Measurements from ENCODE around the gene ACSS2.

ACSS2 gene

DNA sequence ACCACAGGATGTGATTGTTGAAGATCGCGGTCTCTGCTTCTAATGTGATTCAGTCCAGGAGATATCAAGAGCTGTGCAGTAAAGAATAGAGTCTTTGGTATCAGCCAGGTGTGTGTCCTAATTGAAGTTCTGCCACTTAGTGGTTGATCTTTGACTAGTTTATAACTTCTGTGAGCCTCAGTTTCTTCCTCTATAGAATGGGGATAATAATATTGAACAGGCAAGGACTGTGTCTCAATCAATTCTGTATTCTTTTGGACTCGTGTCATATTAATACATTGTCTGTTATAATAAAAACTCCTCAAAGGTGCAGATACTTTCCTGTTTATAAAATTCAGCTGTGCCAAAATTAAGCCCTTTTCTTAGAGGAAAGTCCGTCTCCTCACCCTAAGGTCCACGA, 27.8 kb upstream of the ACSS2 start:
- TF ChIP-seq, protein P1, sequence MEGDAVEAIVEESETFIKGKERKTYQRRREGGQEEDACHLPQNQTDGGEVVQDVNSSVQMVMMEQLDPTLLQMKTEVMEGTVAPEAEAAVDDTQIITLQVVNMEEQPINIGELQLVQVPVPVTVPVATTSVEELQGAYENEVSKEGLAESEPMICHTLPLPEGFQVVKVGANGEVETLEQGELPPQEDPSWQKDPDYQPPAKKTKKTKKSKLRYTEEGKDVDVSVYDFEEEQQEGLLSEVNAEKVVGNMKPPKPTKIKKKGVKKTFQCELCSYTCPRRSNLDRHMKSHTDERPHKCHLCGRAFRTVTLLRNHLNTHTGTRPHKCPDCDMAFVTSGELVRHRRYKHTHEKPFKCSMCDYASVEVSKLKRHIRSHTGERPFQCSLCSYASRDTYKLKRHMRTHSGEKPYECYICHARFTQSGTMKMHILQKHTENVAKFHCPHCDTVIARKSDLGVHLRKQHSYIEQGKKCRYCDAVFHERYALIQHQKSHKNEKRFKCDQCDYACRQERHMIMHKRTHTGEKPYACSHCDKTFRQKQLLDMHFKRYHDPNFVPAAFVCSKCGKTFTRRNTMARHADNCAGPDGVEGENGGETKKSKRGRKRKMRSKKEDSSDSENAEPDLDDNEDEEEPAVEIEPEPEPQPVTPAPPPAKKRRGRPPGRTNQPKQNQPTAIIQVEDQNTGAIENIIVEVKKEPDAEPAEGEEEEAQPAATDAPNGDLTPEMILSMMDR (IDR thresholded peaks at IDR 0.05; ENCODE audit: unreplicated experiment in 3 of 3), result no peak
- Mint-ChIP-seq H3K9me3 (no peaks in the 10 kb centered on the region), H3K27ac (no peak overlapping the region), H3K36me3 (ENCODE audit: low read depth) (peaks cover 28% of the 10 kb centered on the region), H3K27me3 (ENCODE audit: low read depth) (peaks cover 3% of the 10 kb centered on the region), H3K4me3 (no peak overlapping the region), H3K4me1 (no peaks in the 10 kb centered on the region)

DNA sequence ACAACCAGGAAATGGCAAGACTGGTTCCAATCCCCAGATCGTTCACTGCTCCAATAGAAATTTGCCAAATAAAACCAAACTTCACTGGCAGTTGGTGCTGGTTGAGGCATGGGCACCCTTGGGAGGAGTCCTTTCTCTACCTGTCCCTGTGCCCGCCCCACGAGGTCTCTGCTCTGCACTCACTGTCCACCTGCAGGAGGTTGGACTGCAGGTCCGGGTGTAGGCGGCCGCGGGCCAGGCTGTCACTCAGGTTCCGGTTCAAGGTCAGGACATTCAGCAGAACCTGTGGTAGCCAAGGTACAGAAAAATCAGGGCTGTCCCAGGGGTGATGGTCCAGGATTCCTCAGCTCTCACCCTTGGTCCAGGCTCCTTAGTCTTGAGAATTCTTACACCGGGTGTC, 26.6 kb upstream of the ACSS2 start:
- no peaks in the 10 kb centered on the region for H3K4me1 Mint-ChIP-seq
- H3K9me3 Mint-ChIP-seq, result no peaks in the 10 kb centered on the region
- TF ChIP-seq, protein P1 (IDR thresholded peaks at IDR 0.05; ENCODE audit: unreplicated experiment in 3 of 3), result no peak
- no peak overlapping the region for H3K27ac Mint-ChIP-seq
- peaks cover 32% of the 10 kb centered on the region for H3K36me3 Mint-ChIP-seq (ENCODE audit: low read depth)
- peaks cover 3% of the 10 kb centered on the region for H3K27me3 Mint-ChIP-seq (ENCODE audit: low read depth)
- H3K4me3 Mint-ChIP-seq, result no peak overlapping the region

DNA sequence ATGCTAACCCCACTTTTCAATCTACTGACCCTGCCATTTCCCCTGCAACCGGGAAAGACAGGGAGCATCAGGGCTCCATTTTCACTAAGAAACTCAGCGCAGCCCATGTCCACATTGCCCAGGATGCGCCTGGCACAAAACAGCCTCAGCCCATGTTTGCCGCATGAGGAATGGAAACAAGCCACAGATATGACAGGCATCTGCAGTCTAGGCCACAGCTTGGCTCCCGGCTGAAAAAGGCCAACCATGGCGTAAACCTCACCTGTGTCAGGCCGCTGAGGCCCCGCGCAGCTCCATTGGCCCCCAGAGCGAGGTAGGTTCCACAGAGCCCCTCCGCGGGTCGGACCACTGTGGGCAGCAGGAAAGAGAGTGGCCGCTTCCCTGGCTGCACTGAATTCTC, 25.4 kb upstream of the ACSS2 start:
- no peak overlapping the region for H3K27ac Mint-ChIP-seq
- peaks cover 39% of the 10 kb centered on the region for H3K36me3 Mint-ChIP-seq (ENCODE audit: low read depth)
- H3K27me3 Mint-ChIP-seq (ENCODE audit: low read depth), result peaks cover 3% of the 10 kb centered on the region
- TF ChIP-seq, protein P1 (IDR thresholded peaks at IDR 0.05; ENCODE audit: unreplicated experiment in 3 of 3), result no peak
- H3K4me3 Mint-ChIP-seq, result no peak overlapping the region
- H3K9me3 Mint-ChIP-seq, result no peaks in the 10 kb centered on the region
- no peaks in the 10 kb centered on the region for H3K4me1 Mint-ChIP-seq

GRCh38 chr20:34852298-34852697, 24.1 kb upstream of the ACSS2 start:
- H3K36me3 Mint-ChIP-seq (ENCODE audit: low read depth), result peaks cover 33% of the 10 kb centered on the region
- no peaks in the 10 kb centered on the region for H3K9me3 Mint-ChIP-seq
- H3K27me3 Mint-ChIP-seq (ENCODE audit: low read depth), result peaks cover 3% of the 10 kb centered on the region
- TF ChIP-seq, protein P1 (IDR thresholded peaks at IDR 0.05; ENCODE audit: unreplicated experiment in 3 of 3), result no peak
- no peak overlapping the region for H3K27ac Mint-ChIP-seq
- H3K4me1 Mint-ChIP-seq, result no peaks in the 10 kb centered on the region
- H3K4me3 Mint-ChIP-seq, result no peak overlapping the region

DNA sequence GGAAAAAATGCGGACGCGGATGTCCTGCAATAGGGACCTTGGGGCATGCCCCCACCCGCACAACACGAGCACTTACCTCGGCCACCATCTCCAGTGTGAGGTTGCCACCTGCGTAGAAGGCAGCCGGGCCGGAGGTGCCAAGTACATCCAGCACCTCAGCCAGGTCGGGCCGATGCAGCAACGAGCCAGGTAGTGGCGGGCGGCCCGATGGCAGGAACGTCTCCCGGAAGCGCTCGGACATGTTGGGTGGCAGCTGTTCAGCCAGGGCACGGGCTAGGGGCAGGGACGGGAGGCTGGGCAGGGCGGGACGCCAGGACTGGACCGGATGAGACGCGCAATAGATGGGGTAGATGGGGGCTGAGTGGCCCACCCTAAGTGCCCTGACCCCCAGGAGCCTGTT, 17.0 kb upstream of the ACSS2 start:
- H3K4me1 Mint-ChIP-seq, result peaks cover 7% of the 10 kb centered on the region
- no peaks in the 10 kb centered on the region for H3K27me3 Mint-ChIP-seq (ENCODE audit: low read depth)
- H3K4me3 Mint-ChIP-seq, result no peak overlapping the region
- TF ChIP-seq, protein P1 (IDR thresholded peaks at IDR 0.05; ENCODE audit: unreplicated experiment in 3 of 3), result no peak
- H3K9me3 Mint-ChIP-seq, result no peaks in the 10 kb centered on the region
- peaks cover 34% of the 10 kb centered on the region for H3K36me3 Mint-ChIP-seq (ENCODE audit: low read depth)
- H3K27ac Mint-ChIP-seq, result no peak overlapping the region

- no peak overlapping the region for H3K4me3 Mint-ChIP-seq
- TF ChIP-seq, protein P1 (IDR thresholded peaks at IDR 0.05; ENCODE audit: unreplicated experiment in 3 of 3), result no peak
- H3K36me3 Mint-ChIP-seq (ENCODE audit: low read depth), result peaks cover 29% of the 10 kb centered on the region
- H3K27ac Mint-ChIP-seq, result no peak overlapping the region
- peaks cover 7% of the 10 kb centered on the region for H3K4me1 Mint-ChIP-seq
- no peaks in the 10 kb centered on the region for H3K27me3 Mint-ChIP-seq (ENCODE audit: low read depth)
- H3K9me3 Mint-ChIP-seq, result no peaks in the 10 kb centered on the region
Observed at GRCh38 chr20:34859826-34860545, 16.4 kb upstream of the ACSS2 start.

Data from nephron (organoid).